Measurements from ENCODE around the gene MYO7A.

MYO7A gene

GRCh38 chr11:77142091-77142975 lies 14.3 kb downstream of the MYO7A start:
- H3K27ac ChIP-seq: no peak overlapping the region
- TF ChIP-seq CTCF (IDR thresholded peaks at IDR 0.05): no peak
- no peak for TF ChIP-seq ZFX (IDR thresholded peaks at IDR 0.05; ENCODE audit: borderline replicate concordance)

GRCh38 chr11:77143405-77144020 lies 15.5 kb downstream of the MYO7A start:
- no peak overlapping the region for H3K27ac ChIP-seq
- TF ChIP-seq ZFX (IDR thresholded peaks at IDR 0.05; ENCODE audit: borderline replicate concordance) (no peak), CTCF (IDR thresholded peaks at IDR 0.05) (no peak)

GRCh38 chr11:77144196-77144856 lies 16.3 kb downstream of the MYO7A start:
- no peak for TF ChIP-seq CTCF (IDR thresholded peaks at IDR 0.05)
- TF ChIP-seq ZFX (IDR thresholded peaks at IDR 0.05; ENCODE audit: borderline replicate concordance): no peak
- H3K27ac ChIP-seq: no peak overlapping the region

- TF ChIP-seq CTCF (IDR thresholded peaks at IDR 0.05): no peak
- no peak for TF ChIP-seq ZFX (IDR thresholded peaks at IDR 0.05; ENCODE audit: borderline replicate concordance)
Measured at GRCh38 chr11:77144857-77145428, 16.9 kb downstream of the MYO7A start.

GRCh38 chr11:77146261-77147035 lies 18.4 kb downstream of the MYO7A start:
- no peak overlapping the region for H3K27ac ChIP-seq
- no peak for TF ChIP-seq CTCF (IDR thresholded peaks at IDR 0.05)

More at GRCh38 chr11:77144857-77145428, 16.9 kb downstream of the MYO7A start:
- no peak overlapping the region for H3K27ac ChIP-seq

GRCh38 chr11:77147036-77147315 lies 18.9 kb downstream of the MYO7A start:
- no peak overlapping the region for H3K27ac ChIP-seq
- TF ChIP-seq ZFX (IDR thresholded peaks at IDR 0.05; ENCODE audit: borderline replicate concordance) (no peak), CTCF (IDR thresholded peaks at IDR 0.05) (no peak)
